ENCODE results near the gene CLOCK.

The CLOCK gene

GRCh38 chr4:55395218-55395528, 151.5 kb downstream of the CLOCK start:
- DNase-seq (ENCODE audit: insufficient read length) (no peak), FAIRE-seq (no peak)
- no peak for TF ChIP-seq POLR2A (IDR thresholded peaks at IDR 0.05; ENCODE audit: low read depth, low read length)
- no peak for TF ChIP-seq POLR2AphosphoS5 (IDR thresholded peaks at IDR 0.05; ENCODE audit: low read depth, low read length)
- TF ChIP-seq TAF1 (IDR thresholded peaks at IDR 0.05; ENCODE audit: borderline replicate concordance, low read depth, low read length): no peak

GRCh38 chr4:55393461-55394320, 153.0 kb downstream of the CLOCK start:
- FAIRE-seq (no peak), DNase-seq (ENCODE audit: insufficient read length) (no peak)
- TF ChIP-seq TAF1 (IDR thresholded peaks at IDR 0.05; ENCODE audit: borderline replicate concordance, low read depth, low read length): no peak
- TF ChIP-seq POLR2AphosphoS5 (IDR thresholded peaks at IDR 0.05; ENCODE audit: low read depth, low read length): no peak
- no peak for TF ChIP-seq POLR2A (IDR thresholded peaks at IDR 0.05; ENCODE audit: low read depth, low read length)

GRCh38 chr4:55386840-55387239, 159.9 kb downstream of the CLOCK start:
- TF ChIP-seq POLR2A (IDR thresholded peaks at IDR 0.05; ENCODE audit: low read depth, low read length) (no peak), POLR2AphosphoS5 (IDR thresholded peaks at IDR 0.05; ENCODE audit: low read depth, low read length) (no peak)
- FAIRE-seq (no peak), DNase-seq (ENCODE audit: insufficient read length) (no peak)

GRCh38 chr4:55386073-55386472, 160.6 kb downstream of the CLOCK start:
- no peak for DNase-seq (ENCODE audit: insufficient read length)
- FAIRE-seq: peak; percentile 61
- TF ChIP-seq TAF1 (IDR thresholded peaks at IDR 0.05; ENCODE audit: borderline replicate concordance, low read depth, low read length): no peak
- TF ChIP-seq POLR2A (IDR thresholded peaks at IDR 0.05; ENCODE audit: low read depth, low read length): no peak
- no peak for TF ChIP-seq POLR2AphosphoS5 (IDR thresholded peaks at IDR 0.05; ENCODE audit: low read depth, low read length)

DNA sequence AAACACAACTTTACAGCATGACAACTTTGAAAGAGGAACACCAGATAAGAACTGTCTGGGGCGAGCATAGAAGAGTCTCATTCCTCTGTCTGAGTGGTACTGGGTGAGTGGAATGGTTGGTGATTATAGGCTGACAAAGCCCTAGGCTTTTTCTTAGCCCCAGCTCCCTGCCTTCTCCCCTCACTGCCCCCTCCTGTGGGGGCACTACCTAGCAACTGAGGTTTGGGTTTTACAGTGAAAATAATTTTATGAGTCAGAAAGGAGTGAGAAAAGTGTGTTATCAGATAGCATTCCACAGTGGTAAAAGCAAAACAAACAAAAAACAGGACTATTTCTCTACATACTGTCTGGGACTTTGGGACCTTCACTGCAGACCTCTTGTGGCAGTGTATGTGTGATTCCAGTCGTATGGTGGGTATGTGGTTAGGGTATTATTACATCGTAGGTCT, 161.5 kb downstream of the CLOCK start:
- DNase-seq (ENCODE audit: insufficient read length) (no peak), FAIRE-seq (no peak)
- TF ChIP-seq POLR2AphosphoS5 (IDR thresholded peaks at IDR 0.05; ENCODE audit: low read depth, low read length): no peak
- TF ChIP-seq TAF1 (IDR thresholded peaks at IDR 0.05; ENCODE audit: borderline replicate concordance, low read depth, low read length): no peak
- TF ChIP-seq POLR2A (IDR thresholded peaks at IDR 0.05; ENCODE audit: low read depth, low read length): no peak

DNA sequence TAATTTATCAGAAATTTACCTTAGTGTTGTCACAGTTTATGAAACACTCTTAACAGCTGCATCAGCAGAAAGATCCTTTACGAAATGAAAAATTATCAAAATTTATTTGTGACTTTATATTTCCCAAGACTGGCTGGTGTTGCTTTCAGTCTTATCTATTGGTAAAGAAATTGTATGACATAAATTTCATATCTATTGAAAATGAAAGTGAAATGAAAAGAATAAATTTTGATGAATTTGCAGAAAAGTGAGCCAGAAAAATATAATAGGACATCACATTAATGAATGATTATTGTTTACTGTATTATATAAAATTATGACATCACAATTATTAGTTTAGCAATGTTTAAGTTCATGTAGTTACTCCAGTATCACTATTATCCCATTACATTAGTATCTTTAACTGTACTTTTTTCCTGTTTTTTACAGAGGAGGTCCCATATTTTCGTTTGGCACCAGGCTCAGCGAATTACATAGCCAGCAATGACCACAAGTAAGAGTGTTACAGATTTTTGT, 164.2 kb downstream of the CLOCK start:
- FAIRE-seq (no peak), DNase-seq (ENCODE audit: insufficient read length) (no peak)
- TF ChIP-seq POLR2AphosphoS5 (IDR thresholded peaks at IDR 0.05; ENCODE audit: low read depth, low read length): no peak
- no peak for TF ChIP-seq POLR2A (IDR thresholded peaks at IDR 0.05; ENCODE audit: low read depth, low read length)
- TF ChIP-seq TAF1 (IDR thresholded peaks at IDR 0.05; ENCODE audit: borderline replicate concordance, low read depth, low read length): no peak

DNA sequence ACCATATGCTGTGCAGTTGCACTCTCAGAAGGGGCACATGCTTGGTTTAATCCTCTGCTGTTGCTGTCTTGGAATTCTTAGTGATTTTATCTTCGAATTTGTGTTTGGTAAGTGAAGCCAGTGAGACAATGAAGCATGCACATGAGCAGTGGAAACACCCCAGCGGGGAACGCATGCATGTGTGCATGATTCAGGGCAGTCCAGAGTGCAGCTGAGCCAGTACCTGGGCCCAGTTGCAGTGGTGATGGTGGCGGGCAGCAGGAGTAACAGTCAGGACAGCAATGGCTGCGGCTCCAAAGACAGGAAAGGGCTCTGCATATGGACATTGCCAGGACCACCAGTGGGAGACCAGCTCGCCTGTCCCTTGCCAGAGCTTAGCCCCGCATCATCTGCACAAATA, 165.2 kb downstream of the CLOCK start:
- FAIRE-seq: no peak
- TF ChIP-seq TAF1 (IDR thresholded peaks at IDR 0.05; ENCODE audit: borderline replicate concordance, low read depth, low read length) (no peak), POLR2A (IDR thresholded peaks at IDR 0.05; ENCODE audit: low read depth, low read length) (no peak), POLR2AphosphoS5 (IDR thresholded peaks at IDR 0.05; ENCODE audit: low read depth, low read length) (no peak)
- no peak for DNase-seq (ENCODE audit: insufficient read length)

DNA sequence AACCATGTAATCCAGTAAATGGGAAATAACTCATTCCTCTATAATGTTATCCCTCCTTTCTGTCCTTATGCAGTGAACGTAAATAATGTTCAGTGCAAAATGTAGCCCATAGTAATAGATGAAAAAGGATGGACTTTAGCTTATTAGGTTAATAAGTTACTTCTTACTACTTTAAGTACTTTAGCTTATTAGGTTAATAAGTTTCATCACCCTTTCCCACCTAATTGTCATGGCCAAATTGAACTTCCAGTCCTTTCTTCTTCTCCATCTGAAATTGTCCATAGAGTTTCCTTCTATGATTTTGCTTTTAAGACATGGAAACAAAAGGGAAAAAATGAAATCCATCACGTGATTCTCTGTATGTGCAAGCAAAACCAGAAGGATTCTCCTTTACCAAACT, 166.1 kb downstream of the CLOCK start:
- DNase-seq (ENCODE audit: insufficient read length) (no peak), FAIRE-seq (no peak)
- TF ChIP-seq TAF1 (IDR thresholded peaks at IDR 0.05; ENCODE audit: borderline replicate concordance, low read depth, low read length) (no peak), POLR2A (IDR thresholded peaks at IDR 0.05; ENCODE audit: low read depth, low read length) (no peak)

DNA sequence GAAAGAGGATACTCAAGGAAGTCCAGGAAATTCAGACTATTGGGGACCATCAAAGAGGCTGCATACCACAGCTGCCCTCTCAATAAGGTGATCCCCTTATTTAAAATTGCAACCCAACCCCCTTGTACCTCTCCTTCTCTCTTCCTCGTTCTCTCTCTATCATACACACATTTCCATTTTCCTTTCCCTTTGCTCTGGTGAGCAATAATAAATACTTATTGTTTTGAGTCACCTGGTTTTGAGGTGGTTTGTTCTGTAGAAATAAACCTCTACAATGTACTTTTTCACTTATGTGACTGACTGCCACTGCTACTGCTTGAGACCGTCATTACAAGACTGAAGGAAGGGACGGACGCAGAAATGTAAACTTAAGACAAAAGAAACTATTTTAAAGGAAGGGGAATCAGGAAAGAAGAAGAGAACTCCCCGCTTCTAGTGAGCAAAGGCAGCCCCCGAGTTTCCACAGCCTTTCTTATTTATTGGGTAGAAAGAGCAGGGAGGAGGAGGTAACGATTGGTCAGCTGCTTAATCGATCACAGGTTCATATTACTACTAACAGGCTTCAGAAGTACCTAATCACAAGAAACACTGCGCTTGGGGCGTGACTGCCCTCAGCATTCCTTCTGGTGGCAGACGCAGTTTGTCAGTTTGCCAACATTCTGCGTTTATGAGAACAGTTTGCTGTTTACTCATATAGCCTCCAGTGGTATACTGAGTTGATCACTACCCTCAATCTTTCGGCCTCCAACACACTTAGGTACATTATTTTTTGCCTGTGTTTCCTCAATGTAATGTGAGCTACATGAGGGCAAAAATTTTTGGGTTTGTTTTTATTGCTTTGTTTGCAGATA, 167.9 kb downstream of the CLOCK start:
- no peak for DNase-seq (ENCODE audit: insufficient read length)
- TF ChIP-seq POLR2A (IDR thresholded peaks at IDR 0.05; ENCODE audit: low read depth, low read length): no peak
- no peak for TF ChIP-seq POLR2AphosphoS5 (IDR thresholded peaks at IDR 0.05; ENCODE audit: low read depth, low read length)
- TF ChIP-seq TAF1 (IDR thresholded peaks at IDR 0.05; ENCODE audit: borderline replicate concordance, low read depth, low read length): no peak
- no peak for FAIRE-seq
